ENCODE results near the gene SSRP1. TPM values are rescaled to one million over a fixed set of nuclear protein-coding genes. Genes with fewer than 3 reads are reported as not detected.

Gene SSRP1
- total RNA-seq, 1 donor from 2014 or later: 79.5 TPM

DNA sequence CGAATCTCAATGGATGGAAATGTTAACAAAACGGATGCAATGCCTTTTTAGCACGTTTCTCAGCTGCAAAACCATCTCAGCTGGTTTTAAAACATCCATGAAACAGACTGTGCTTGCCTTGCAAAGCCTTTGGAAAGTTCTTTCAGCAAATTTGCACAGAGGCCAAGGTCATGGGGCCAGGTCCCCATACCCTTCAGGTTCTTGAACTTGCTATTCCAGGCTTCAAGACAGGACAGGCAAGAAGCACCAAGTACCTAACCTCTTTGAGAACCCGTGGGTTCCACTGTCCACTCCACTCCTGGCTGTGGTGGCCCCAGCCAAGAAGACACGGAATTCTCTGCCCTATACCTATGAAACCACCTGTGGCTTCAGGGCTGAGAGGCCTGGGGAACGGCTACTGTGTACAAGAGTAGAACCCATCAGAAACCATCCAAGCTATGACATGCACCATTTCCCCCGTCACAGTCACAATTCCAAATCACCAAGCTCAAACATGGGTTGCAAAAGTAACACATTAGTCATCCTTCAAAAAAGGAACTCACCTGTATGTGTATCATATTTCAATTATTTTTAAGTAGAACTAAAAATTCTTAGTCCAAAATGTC, 27.9 kb downstream of the SSRP1 start:
- H3K4me3 Mint-ChIP-seq (ENCODE audit: unreplicated experiment): no peak overlapping the region
- H3K9me3 Mint-ChIP-seq (ENCODE audit: unreplicated experiment): no peaks in the 10 kb centered on the region
- H3K9me3 ChIP-seq (ENCODE audit: insufficient read depth, low read depth, low read length): no peaks in the 10 kb centered on the region
- no peaks in the 10 kb centered on the region for H3K27me3 Mint-ChIP-seq (ENCODE audit: low read depth, unreplicated experiment)
- H3K9ac ChIP-seq (ENCODE audit: low read length): peak overlapping the region; percentile 12
- no peak for TF ChIP-seq EZH2 (IDR thresholded peaks at IDR 0.05; ENCODE audit: insufficient read depth, low read length)
- no peak for TF ChIP-seq CTCF (IDR thresholded peaks at IDR 0.05; ENCODE audit: insufficient read depth, low read depth, low read length)
- H3K36me3 Mint-ChIP-seq (ENCODE audit: low read depth, unreplicated experiment): peaks cover 34% of the 10 kb centered on the region
- DNase-seq (ENCODE audit: low read depth): no peak
- H3K27ac ChIP-seq (ENCODE audit: low read depth, low read length): no peak overlapping the region
- no peaks in the 10 kb centered on the region for H3K27me3 ChIP-seq (ENCODE audit: insufficient read depth, low read length)
- peak overlapping the region; percentile 65 for H3K4me2 ChIP-seq (ENCODE audit: low read length)
- H3K36me3 ChIP-seq (ENCODE audit: insufficient read depth, low read length): peaks cover 22% of the 10 kb centered on the region
- H3K4me1 ChIP-seq (ENCODE audit: insufficient read depth, low read length): peaks cover 52% of the 10 kb centered on the region
- peaks cover 60% of the 10 kb centered on the region for H3K4me1 Mint-ChIP-seq (ENCODE audit: low read depth, unreplicated experiment)
- H3K4me3 ChIP-seq (ENCODE audit: insufficient read depth, low read depth, low read length): no peak overlapping the region
- FAIRE-seq: no peak
- no peak overlapping the region for H2AFZ ChIP-seq (ENCODE audit: low read depth, low read length)
- H3K79me2 ChIP-seq (ENCODE audit: insufficient read depth, low read length): peaks cover 88% of the 10 kb centered on the region
- no peak overlapping the region for H3K27ac Mint-ChIP-seq (ENCODE audit: unreplicated experiment)
- H4K20me1 ChIP-seq (ENCODE audit: insufficient read depth, low read length): peaks cover 87% of the 10 kb centered on the region

DNA sequence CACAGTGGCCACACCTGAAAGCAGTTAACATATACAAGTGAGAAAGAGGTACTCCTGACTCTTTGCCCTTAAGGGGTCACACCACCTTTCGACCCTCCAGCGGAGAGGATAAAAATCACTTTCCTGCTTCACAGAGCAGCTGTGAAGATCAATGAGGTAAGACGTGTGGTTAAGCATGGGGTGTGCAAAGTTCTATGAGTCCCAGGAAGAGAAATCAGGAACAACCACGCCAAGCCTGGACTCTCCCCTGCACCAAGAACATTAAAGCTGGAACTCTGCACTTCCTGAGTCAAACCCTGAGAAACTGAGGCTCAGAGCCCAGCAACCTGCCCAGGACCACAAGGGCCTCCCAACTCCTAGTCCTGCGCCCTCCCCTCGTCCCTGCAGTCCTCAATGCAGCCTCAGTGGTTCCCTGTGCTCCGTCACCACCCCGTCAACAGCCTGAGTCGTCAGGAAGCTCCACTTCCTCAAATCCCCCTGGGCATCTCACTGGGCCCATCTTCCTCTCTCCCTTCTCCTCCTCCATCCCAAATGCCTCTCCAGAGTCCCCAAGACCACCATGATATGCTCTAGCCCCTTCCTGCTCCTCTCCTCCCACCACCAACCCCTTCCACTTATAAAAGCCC, 28.6 kb downstream of the SSRP1 start:
- H4K20me1 ChIP-seq (ENCODE audit: insufficient read depth, low read length): peaks cover 85% of the 10 kb centered on the region
- no peak overlapping the region for H3K4me3 Mint-ChIP-seq (ENCODE audit: unreplicated experiment)

More for the DNA sequence above, 28.6 kb downstream of the SSRP1 start:
- no peaks in the 10 kb centered on the region for H3K27me3 ChIP-seq (ENCODE audit: insufficient read depth, low read length)
- no peak overlapping the region for H3K27ac Mint-ChIP-seq (ENCODE audit: unreplicated experiment)
- peaks cover 56% of the 10 kb centered on the region for H3K4me1 Mint-ChIP-seq (ENCODE audit: low read depth, unreplicated experiment)
- H3K79me2 ChIP-seq (ENCODE audit: insufficient read depth, low read length): peaks cover 84% of the 10 kb centered on the region
- H3K9me3 Mint-ChIP-seq (ENCODE audit: unreplicated experiment): no peaks in the 10 kb centered on the region
- H2AFZ ChIP-seq (ENCODE audit: low read depth, low read length): no peak overlapping the region
- H3K4me1 ChIP-seq (ENCODE audit: insufficient read depth, low read length): peaks cover 49% of the 10 kb centered on the region
- peak overlapping the region; percentile 12 for H3K9ac ChIP-seq (ENCODE audit: low read length)
- peak overlapping the region; percentile 65 for H3K4me2 ChIP-seq (ENCODE audit: low read length)
- H3K36me3 Mint-ChIP-seq (ENCODE audit: low read depth, unreplicated experiment): peaks cover 37% of the 10 kb centered on the region
- FAIRE-seq (no peak), DNase-seq (ENCODE audit: low read depth) (no peak)
- H3K27ac ChIP-seq (ENCODE audit: low read depth, low read length): no peak overlapping the region
- no peak overlapping the region for H3K4me3 ChIP-seq (ENCODE audit: insufficient read depth, low read depth, low read length)
- H3K36me3 ChIP-seq (ENCODE audit: insufficient read depth, low read length): peaks cover 22% of the 10 kb centered on the region
- H3K27me3 Mint-ChIP-seq (ENCODE audit: low read depth, unreplicated experiment): no peaks in the 10 kb centered on the region
- TF ChIP-seq EZH2 (IDR thresholded peaks at IDR 0.05; ENCODE audit: insufficient read depth, low read length): no peak
- TF ChIP-seq CTCF (IDR thresholded peaks at IDR 0.05; ENCODE audit: insufficient read depth, low read depth, low read length): no peak
- H3K9me3 ChIP-seq (ENCODE audit: insufficient read depth, low read depth, low read length): no peaks in the 10 kb centered on the region
